H9 (cell line): Measurements from ENCODE around the gene MRPS21. TPM values are rescaled to one million over a fixed set of nuclear protein-coding genes. Genes with fewer than 3 reads are reported as not detected.

Experiments
- DNase-seq: peaks from one replicate; pipeline ENCODE4 v3.0.0-alpha.2; 2017
- H2AFZ ChIP-seq: one replicate; pipeline ENCODE4 v1.6.1; 2013; ENCODE audit warnings: mild to moderate bottlenecking, low read length, control low read depth, moderate library complexity
- H2AK5ac ChIP-seq: 2 replicates; pipeline ENCODE4 v1.6.1; 2013; ENCODE audit warnings: low read length, control low read depth, mixed read lengths; ENCODE audit not compliant: insufficient read length
- H2BK120ac ChIP-seq: one replicate; pipeline ENCODE4 v1.6.1; 2013; ENCODE audit warnings: low read depth, mild to moderate bottlenecking, low read length, control low read depth, inconsistent platforms; ENCODE audit not compliant: poor library complexity, severe bottlenecking
- H2BK12ac ChIP-seq: 2 replicates; pipeline ENCODE4 v1.6.1; 2013; ENCODE audit warnings: low read length, control low read depth, mixed read lengths, low read depth; ENCODE audit not compliant: insufficient read length
- H2BK15ac ChIP-seq: 2 replicates; pipeline ENCODE4 v1.6.1; 2013; ENCODE audit warnings: low read depth, low read length, control low read depth
- H2BK20ac ChIP-seq: one replicate; pipeline ENCODE4 v1.6.1; 2013; ENCODE audit warnings: low read depth, mild to moderate bottlenecking, low read length, control low read depth, inconsistent platforms; ENCODE audit not compliant: poor library complexity, severe bottlenecking
- H2BK5ac ChIP-seq: 2 replicates; pipeline ENCODE4 v1.6.1; 2013; ENCODE audit warnings: low read length, control low read depth, mixed read lengths; ENCODE audit not compliant: insufficient read length
- H3K14ac ChIP-seq: 2 replicates; pipeline ENCODE4 v1.6.1; 2013; ENCODE audit warnings: low read length, control low read depth; ENCODE audit not compliant: insufficient read depth
- H3K18ac ChIP-seq: 2 replicates; pipeline ENCODE4 v1.6.1; 2013; ENCODE audit warnings: low read depth, mild to moderate bottlenecking, mixed read lengths, low read length, control low read depth; ENCODE audit not compliant: insufficient read length
- H3K23ac ChIP-seq: 2 replicates; pipeline ENCODE4 v1.6.1; 2013; ENCODE audit warnings: low read length, control low read depth, mixed read lengths, low read depth; ENCODE audit not compliant: insufficient read length
- H3K23me2 ChIP-seq: 2 replicates; pipeline ENCODE4 v1.6.1; 2013; ENCODE audit warnings: low read depth, mild to moderate bottlenecking, mixed read lengths, low read length, control low read depth; ENCODE audit not compliant: insufficient read length, poor library complexity, severe bottlenecking
- H3K27ac ChIP-seq: 2 replicates; pipeline ENCODE4 v1.5.1; 2013; ENCODE audit warnings: low read length, control low read depth, mixed read lengths, low read depth; ENCODE audit not compliant: insufficient read length
- H3K27me3 ChIP-seq: 2 replicates; pipeline ENCODE4 v1.6.1; 2013; ENCODE audit warnings: low read length, control low read depth, inconsistent platforms; ENCODE audit not compliant: insufficient read depth
- H3K4ac ChIP-seq: 2 replicates; pipeline ENCODE4 v1.6.1; 2013; ENCODE audit warnings: low read depth, mild to moderate bottlenecking, control low read depth, inconsistent platforms, low read length, moderate library complexity
- H3K4me1 ChIP-seq: 2 replicates; pipeline ENCODE4 v1.6.1; 2013; ENCODE audit warnings: low read length, control low read depth, inconsistent platforms; ENCODE audit not compliant: insufficient read depth
- H3K4me2 ChIP-seq: 2 replicates; pipeline ENCODE4 v1.6.1; 2013; ENCODE audit warnings: low read length, control low read depth, mixed read lengths; ENCODE audit not compliant: insufficient read length, insufficient read depth
- H3K56ac ChIP-seq: 2 replicates; pipeline ENCODE4 v1.6.1; 2013; ENCODE audit warnings: low read depth, mild to moderate bottlenecking, mixed read lengths, low read length, control low read depth; ENCODE audit not compliant: insufficient read length
- H3K79me1 ChIP-seq: 2 replicates; pipeline ENCODE4 v1.6.1; 2013; ENCODE audit warnings: low read depth, mild to moderate bottlenecking, moderate library complexity, low read length, control low read depth, inconsistent platforms; ENCODE audit not compliant: insufficient read depth, poor library complexity, severe bottlenecking
- H3K79me2 ChIP-seq: 2 replicates; pipeline ENCODE4 v1.6.1; 2013; ENCODE audit warnings: low read length, control low read depth, inconsistent platforms; ENCODE audit not compliant: insufficient read depth
- H3K9ac ChIP-seq: 2 replicates; pipeline ENCODE4 v1.6.1; 2013; ENCODE audit warnings: low read length, control low read depth, mixed read lengths; ENCODE audit not compliant: insufficient read length; ENCODE audit errors: extremely low read depth
- H3K9me3 ChIP-seq: one replicate; pipeline ENCODE4 v1.6.1; 2013; ENCODE audit warnings: low read depth, low read length, inconsistent platforms; ENCODE audit not compliant: control insufficient read depth
- H3T11ph ChIP-seq: one replicate; pipeline ENCODE4 v1.6.1; 2013; ENCODE audit warnings: mild to moderate bottlenecking, low read length, control low read depth, inconsistent platforms
- H4K20me1 ChIP-seq: one replicate; pipeline ENCODE4 v1.6.1; 2013; ENCODE audit not compliant: control insufficient read depth, insufficient read length, insufficient read depth
- H4K5ac ChIP-seq: 2 replicates; pipeline ENCODE4 v1.6.1; 2013; ENCODE audit warnings: low read depth, mild to moderate bottlenecking, mixed read lengths, low read length, control low read depth; ENCODE audit not compliant: insufficient read length
- H4K8ac ChIP-seq: replicated peaks from 2 replicates; pipeline ENCODE4 v1.6.1; 2013; ENCODE audit warnings: low read length, control low read depth, mixed read lengths, low read depth; ENCODE audit not compliant: insufficient read length
- H4K91ac ChIP-seq: 2 replicates; pipeline ENCODE4 v1.6.1; 2013; ENCODE audit warnings: low read depth, mild to moderate bottlenecking, moderate library complexity, mixed read lengths, low read length, control low read depth; ENCODE audit not compliant: insufficient read length
- H3K27ac Mint-ChIP-seq, 3 experiments: 2 replicates in 2 of 3; 3 replicates in 1 of 3; pipeline ENCODE4 v1.8.0; 2020 to 2021; ENCODE audit warnings: mixed read lengths in 3 of 3, mild to moderate bottlenecking in 1 of 3, moderate library complexity in 1 of 3
- H3K27me3 Mint-ChIP-seq: 2 replicates; pipeline ENCODE4 v1.8.0; 2021; ENCODE audit warnings: low read depth, mild to moderate bottlenecking, moderate library complexity, mixed read lengths
- H3K36me3 Mint-ChIP-seq, 3 experiments: 2 replicates in 2 of 3; 3 replicates in 1 of 3; pipeline ENCODE4 v1.8.0; 2020 to 2021; ENCODE audit warnings: low read depth in 3 of 3, mixed read lengths in 3 of 3; ENCODE audit not compliant: insufficient read depth in 1 of 3
- H3K4me1 Mint-ChIP-seq, 2 experiments: 2 replicates each; pipeline ENCODE4 v1.8.0; 2020; ENCODE audit warnings: mixed read lengths in 2 of 2
- H3K4me3 Mint-ChIP-seq, 2 experiments: 2 replicates in 1 of 2; 3 replicates in 1 of 2; pipeline ENCODE4 v1.8.0; 2020 to 2021; ENCODE audit warnings: mild to moderate bottlenecking in 2 of 2, mixed read lengths in 2 of 2, moderate library complexity in 1 of 2
- H3K9me3 Mint-ChIP-seq, 2 experiments: 2 replicates in 1 of 2; 3 replicates in 1 of 2; pipeline ENCODE4 v1.8.0; 2020; ENCODE audit warnings: mild to moderate bottlenecking in 2 of 2, mixed read lengths in 2 of 2, moderate library complexity in 1 of 2
- WGBS: extraction: QIAGEN DNeasy Blood & Tissue Kit; methylation state at CpG from one replicate; pipeline ENCODE4 v1.1.7; 2013; ENCODE audit warnings: missing lambda C conversion rate, low lambda C conversion rate, mixed read lengths; ENCODE audit not compliant: insufficient read length; ENCODE audit errors: extremely low coverage; 5-methylcytosine and 5-hydroxymethylcytosine counted together
- total RNA-seq: library from RNA; stranded (reverse); gene quantifications from 2 replicates; pipeline ENCODE4 v1.2.1, GENCODE V29; 2021
- TF ChIP-seq, protein P1 (sequence below): fragments of 200-600 bp; sonication (generic); conservative IDR thresholded peaks from 3 replicates; pipeline ENCODE4 v1.8.0; 2021; ENCODE audit warnings: antibody characterized with exemption, mild to moderate bottlenecking

Gene MRPS21
- total RNA-seq, 1 experiment from 2014 or later, result 113 TPM

DNA sequence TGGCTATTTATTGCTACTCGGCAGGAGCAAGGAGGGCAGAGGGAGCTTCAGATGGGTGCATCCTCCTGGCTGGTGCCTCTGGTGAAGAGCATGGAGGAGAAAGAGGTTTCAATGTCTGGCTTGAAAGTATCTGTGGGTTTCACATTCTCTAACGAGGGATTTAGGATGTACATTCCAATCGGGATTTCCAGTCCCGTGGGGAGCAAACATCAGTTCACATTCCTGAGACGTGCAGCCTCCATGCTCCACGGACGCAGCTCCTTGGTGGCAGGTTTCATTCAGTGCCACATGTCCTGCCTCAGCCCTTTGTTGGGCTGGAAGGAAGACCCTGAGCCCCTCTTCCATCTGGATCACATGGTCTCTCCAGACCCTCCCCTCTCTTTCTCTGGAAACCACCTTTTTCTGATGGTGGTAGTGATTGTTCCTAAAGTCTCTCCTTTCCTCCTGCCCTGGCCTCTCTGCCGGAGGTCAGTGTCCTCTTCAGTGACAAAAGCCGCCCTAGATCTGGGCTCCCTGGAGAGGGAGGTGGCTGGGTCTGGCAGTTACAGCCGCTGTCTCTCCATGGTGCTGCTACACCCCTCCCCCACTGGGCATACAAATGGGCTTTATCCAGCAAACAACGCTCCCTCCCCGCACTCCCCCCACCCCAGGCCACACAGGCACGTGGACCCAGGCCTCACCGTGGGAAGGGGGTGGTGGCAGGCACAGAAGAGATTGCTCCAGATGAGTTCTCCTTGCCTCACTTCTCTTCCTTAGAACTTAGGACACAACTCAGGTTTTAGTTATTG lies 36.9 kb upstream of the MRPS21 start:
- H3K23me2 ChIP-seq, result peaks cover 41% of the 10 kb centered on the region
- Mint-ChIP-seq H3K4me3 (peak overlapping the region; percentile 80 to 93), H3K27me3 (no peaks in the 10 kb centered on the region), H3K9me3 (no peaks in the 10 kb centered on the region; a peak in 1 of 5 replicates), H3K27ac (peak overlapping the region; percentile 99 to 100 (median 99)), H3K4me1 (peaks cover 45 to 53% of the 10 kb centered on the region in 2 experiments), H3K36me3 (peaks cover 10 to 14% (median 10%) of the 10 kb centered on the region in 3 experiments)
- no peaks in the 10 kb centered on the region for H3K79me1 ChIP-seq
- H3K18ac ChIP-seq, result peak overlapping the region; percentile 69
- no peak overlapping the region for H2AK5ac ChIP-seq
- H2BK5ac ChIP-seq, result no peak overlapping the region
- no peaks in the 10 kb centered on the region for H4K20me1 ChIP-seq
- H3K9ac ChIP-seq, result peak overlapping the region; percentile 63
- no peaks in the 10 kb centered on the region for H3K27me3 ChIP-seq
- H3K56ac ChIP-seq, result no peak overlapping the region
- peak overlapping the region; percentile 7 for H2BK120ac ChIP-seq
- no peak overlapping the region for H4K91ac ChIP-seq
- no peaks in the 10 kb centered on the region; the same call in 1 of the 2 replicates for H3K79me2 ChIP-seq
- peak overlapping the region; percentile 11 for H3K27ac ChIP-seq
- no CpG with 5 or more reads among the region's 14 CpGs for WGBS
- H3K4ac ChIP-seq, result no peak overlapping the region; the same call in 1 of the 2 replicates
- H4K8ac ChIP-seq, result no peak overlapping the region
- TF ChIP-seq, protein P1, sequence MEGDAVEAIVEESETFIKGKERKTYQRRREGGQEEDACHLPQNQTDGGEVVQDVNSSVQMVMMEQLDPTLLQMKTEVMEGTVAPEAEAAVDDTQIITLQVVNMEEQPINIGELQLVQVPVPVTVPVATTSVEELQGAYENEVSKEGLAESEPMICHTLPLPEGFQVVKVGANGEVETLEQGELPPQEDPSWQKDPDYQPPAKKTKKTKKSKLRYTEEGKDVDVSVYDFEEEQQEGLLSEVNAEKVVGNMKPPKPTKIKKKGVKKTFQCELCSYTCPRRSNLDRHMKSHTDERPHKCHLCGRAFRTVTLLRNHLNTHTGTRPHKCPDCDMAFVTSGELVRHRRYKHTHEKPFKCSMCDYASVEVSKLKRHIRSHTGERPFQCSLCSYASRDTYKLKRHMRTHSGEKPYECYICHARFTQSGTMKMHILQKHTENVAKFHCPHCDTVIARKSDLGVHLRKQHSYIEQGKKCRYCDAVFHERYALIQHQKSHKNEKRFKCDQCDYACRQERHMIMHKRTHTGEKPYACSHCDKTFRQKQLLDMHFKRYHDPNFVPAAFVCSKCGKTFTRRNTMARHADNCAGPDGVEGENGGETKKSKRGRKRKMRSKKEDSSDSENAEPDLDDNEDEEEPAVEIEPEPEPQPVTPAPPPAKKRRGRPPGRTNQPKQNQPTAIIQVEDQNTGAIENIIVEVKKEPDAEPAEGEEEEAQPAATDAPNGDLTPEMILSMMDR, result no peak
- H3T11ph ChIP-seq, result no peak overlapping the region
- H3K23ac ChIP-seq, result no peak overlapping the region
- peak overlapping the region; percentile 72 for H3K14ac ChIP-seq
- H3K9me3 ChIP-seq, result no peaks in the 10 kb centered on the region
- no peak overlapping the region for H2BK15ac ChIP-seq
- DNase-seq, result peak; percentile 61
- H3K4me2 ChIP-seq, result peak overlapping the region; percentile 79
- H2BK12ac ChIP-seq, result no peak overlapping the region
- no peak overlapping the region for H4K5ac ChIP-seq
- no peak overlapping the region for H2BK20ac ChIP-seq
- peaks cover 8% of the 10 kb centered on the region; the same call in 1 of the 2 replicates for H3K4me1 ChIP-seq
- no peak overlapping the region for H2AFZ ChIP-seq
